Prostate gland (tissue), 2 donors: ENCODE measurements around the gene MED1. TPM values are rescaled to one million over a fixed set of nuclear protein-coding genes. Genes with fewer than 3 reads are reported as not detected.

ENCODE experiments used
- DNase-seq: peaks from one replicate; pipeline ENCODE4 v3.0.0-alpha.2; 2019; ENCODE audit warnings: low spot score
- H3K27ac ChIP-seq, 2 donors: fragments of 200-600 bp; sonication (generic); 2 replicates each; pipeline ENCODE4 v1.5.1; 2017 to 2019
- H3K27me3 ChIP-seq: fragments of 200-600 bp; sonication (generic); replicated peaks from 2 replicates; pipeline ENCODE4 v1.5.1; 2019; ENCODE audit not compliant: insufficient read depth
- H3K36me3 ChIP-seq, 2 donors: fragments of 200-600 bp; sonication (generic); 1 replicate in 1 of 2; 2 replicates in 1 of 2; pipeline versions ENCODE4 v1.5.1 to v1.8.1; 2017 to 2019
- H3K4me1 ChIP-seq: fragments of 200-600 bp; sonication (generic); replicated peaks from 2 replicates; pipeline ENCODE4 v1.5.1; 2019
- H3K4me3 ChIP-seq, 2 donors: fragments of 200-600 bp; sonication (generic); 2 replicates each; pipeline ENCODE4 v1.5.1; 2017 to 2019
- H3K9me3 ChIP-seq: fragments of 200-600 bp; sonication (generic); 2 replicates; pipeline ENCODE4 v1.5.1; 2017
- CTCF ChIP-seq, 4 experiments: fragments of 200-600 bp in 2 of 4; fragments of 450-650 bp in 2 of 4; sonication (generic) in 2 of 4; IDR thresholded peaks; 1 replicate in 3 of 4; 2 replicates in 1 of 4; pipeline ENCODE4 v1.5.1; 2016 to 2019; ENCODE audit warnings: antibody characterized with exemption in 4 of 4, mild to moderate bottlenecking in 2 of 4, moderate library complexity in 2 of 4
- POLR2A ChIP-seq: fragments of 450-650 bp; IDR thresholded peaks from one replicate; pipeline ENCODE4 v1.6.1; 2016; ENCODE audit warnings: antibody characterized with exemption, mild to moderate bottlenecking
- POLR2AphosphoS5 ChIP-seq: sonication (generic); formaldehyde crosslinking; IDR thresholded peaks from one replicate; pipeline ENCODE4 v1.6.1; 2017; ENCODE audit warnings: antibody characterized with exemption
- WGBS: methylation state at CpG from one replicate; pipeline ENCODE4 v1.1.5; 2018; 5-methylcytosine and 5-hydroxymethylcytosine counted together
- intact Hi-C: fragments of 100-400 bp; cut with DNase I; formaldehyde crosslinking; loops from one replicate; pipeline ENCODE4 v1.14.2; 2022
- total RNA-seq, 2 donors: library from RNA; depleted of rRNA; stranded (reverse); fragments of >200 nt; gene quantifications; one replicate each; pipeline ENCODE4 v1.1.0, GENCODE V29; 2016

MED1 gene
- total RNA-seq, 2 donors from 2014 or later: 22.9 to 39.7 TPM

GRCh38 chr17:39364236-39365025 lies 86.6 kb downstream of the MED1 start:
- Histone ChIP-seq H3K27me3 (no peaks in the 10 kb centered on the region), H3K9me3 (no peaks in the 10 kb centered on the region), H3K36me3 (no peaks in the 10 kb centered on the region), H3K4me1 (no peaks in the 10 kb centered on the region), H3K27ac (no peak overlapping the region), H3K4me3 (no peak overlapping the region)
- TF ChIP-seq CTCF (IDR thresholded peaks at IDR 0.05): no peak
- no peak for TF ChIP-seq POLR2AphosphoS5
- no peak for TF ChIP-seq POLR2A
- no peak for DNase-seq
- intact Hi-C loops: no loop called here
- 86% methylated on average over 8 of the region's 8 CpGs for WGBS

- DNase-seq: no peak
- intact Hi-C loops: no loop called here
- Histone ChIP-seq H3K9me3 (no peaks in the 10 kb centered on the region), H3K27me3 (no peaks in the 10 kb centered on the region), H3K4me1 (no peaks in the 10 kb centered on the region), H3K4me3 (no peak overlapping the region), H3K27ac (no peak overlapping the region), H3K36me3 (no peaks in the 10 kb centered on the region)
- WGBS: 97% methylated on average over 1 of the region's 1 CpG
- TF ChIP-seq POLR2A (no peak), POLR2AphosphoS5 (no peak), CTCF (IDR thresholded peaks at IDR 0.05) (no peak)
Measured at GRCh38 chr17:39361064-39361463, 90.0 kb downstream of the MED1 start.

GRCh38 chr17:39360537-39360936 lies 90.5 kb downstream of the MED1 start:
- H3K4me1 ChIP-seq: no peaks in the 10 kb centered on the region
- H3K27ac ChIP-seq: no peak overlapping the region
- H3K9me3 ChIP-seq: no peaks in the 10 kb centered on the region
- no peak for DNase-seq
- WGBS: 88% methylated on average over 3 of the region's 3 CpGs
- no peaks in the 10 kb centered on the region for H3K27me3 ChIP-seq
- intact Hi-C loops: no loop called here
- no peak for TF ChIP-seq CTCF (IDR thresholded peaks at IDR 0.05)
- no peak for TF ChIP-seq POLR2AphosphoS5
- no peak for TF ChIP-seq POLR2A
- H3K36me3 ChIP-seq: no peaks in the 10 kb centered on the region
- no peak overlapping the region for H3K4me3 ChIP-seq

GRCh38 chr17:39359994-39360393 lies 91.1 kb downstream of the MED1 start:
- H3K4me3 ChIP-seq: no peak overlapping the region
- no peak for DNase-seq
- 93% methylated on average over 1 of the region's 1 CpG for WGBS
- TF ChIP-seq POLR2A: no peak
- no peak for TF ChIP-seq CTCF (IDR thresholded peaks at IDR 0.05)
- no peak for TF ChIP-seq POLR2AphosphoS5
- no peak overlapping the region for H3K27ac ChIP-seq
- no peaks in the 10 kb centered on the region for H3K36me3 ChIP-seq
- no peaks in the 10 kb centered on the region for H3K4me1 ChIP-seq
- H3K27me3 ChIP-seq: no peaks in the 10 kb centered on the region
- intact Hi-C loops: no loop called here
- H3K9me3 ChIP-seq: no peaks in the 10 kb centered on the region

GRCh38 chr17:39357986-39358385 lies 93.1 kb downstream of the MED1 start:
- no peak for DNase-seq
- Histone ChIP-seq H3K27ac (no peak overlapping the region), H3K27me3 (no peaks in the 10 kb centered on the region), H3K36me3 (no peaks in the 10 kb centered on the region), H3K4me3 (no peak overlapping the region), H3K9me3 (no peaks in the 10 kb centered on the region), H3K4me1 (no peaks in the 10 kb centered on the region)
- TF ChIP-seq POLR2A: no peak
- TF ChIP-seq POLR2AphosphoS5: no peak
- no peak for TF ChIP-seq CTCF (IDR thresholded peaks at IDR 0.05)
- intact Hi-C loops: no loop called here
- WGBS: 74% methylated on average over 3 of the region's 3 CpGs
